HK-2 (cell line): ENCODE data around the gene UGT3A2.

Source experiments
- DNase-seq: peaks from one replicate; pipeline ENCODE4 v3.0.0-alpha.2; 2018; ENCODE audit not compliant: unreplicated experiment

UGT3A2 gene

GRCh38 chr5:36066540-36067210, at the start of gene UGT3A2:
TSS of gene UGT3A2 (minus strand) at chr5:36066882. CDS start at chr5:36066789, 93 bp downstream.
- DNase-seq = no peak

- no peak for DNase-seq
Observed at GRCh38 chr5:36111238-36111637, 44.6 kb upstream of the UGT3A2 start.

- no peak for DNase-seq
Observed at GRCh38 chr5:36108758-36109460, 42.2 kb upstream of the UGT3A2 start.

- no peak for DNase-seq
Observed at GRCh38 chr5:36105819-36106218, 39.1 kb upstream of the UGT3A2 start.

GRCh38 chr5:36099748-36100147, 33.1 kb upstream of the UGT3A2 start:
- DNase-seq = no peak

- no peak for DNase-seq
Observed at GRCh38 chr5:36096486-36096885, 29.8 kb upstream of the UGT3A2 start.

- peak; percentile 9 for DNase-seq
Observed at GRCh38 chr5:36089989-36090388, 23.3 kb upstream of the UGT3A2 start.

- peak; percentile 24 for DNase-seq
Observed at GRCh38 chr5:36079200-36079781, 12.6 kb upstream of the UGT3A2 start.

GRCh38 chr5:36078430-36078829, 11.7 kb upstream of the UGT3A2 start:
- DNase-seq = no peak

- no peak for DNase-seq
Observed at GRCh38 chr5:36073595-36074216, 7.0 kb upstream of the UGT3A2 start.

- DNase-seq = no peak
Observed at GRCh38 chr5:36070687-36071571, 4.2 kb upstream of the UGT3A2 start.

GRCh38 chr5:36068751-36069281, 2.1 kb upstream of the UGT3A2 start:
- DNase-seq = no peak

- no peak for DNase-seq
Observed at GRCh38 chr5:36066001-36066539, 612 bp downstream of the UGT3A2 start.

GRCh38 chr5:36060420-36060887, 6.2 kb downstream of the UGT3A2 start:
- DNase-seq = no peak

- no peak for DNase-seq
Observed at GRCh38 chr5:36059571-36060419, 6.9 kb downstream of the UGT3A2 start.

GRCh38 chr5:36058776-36059175, 7.9 kb downstream of the UGT3A2 start:
- no peak for DNase-seq

GRCh38 chr5:36057386-36057785, 9.3 kb downstream of the UGT3A2 start:
- no peak for DNase-seq

GRCh38 chr5:36056422-36056821, 10.3 kb downstream of the UGT3A2 start:
- DNase-seq = no peak

- DNase-seq = no peak
Observed at GRCh38 chr5:36055984-36056383, 10.7 kb downstream of the UGT3A2 start.

- DNase-seq = no peak
Observed at GRCh38 chr5:36054647-36055046, 12.0 kb downstream of the UGT3A2 start.
